GM18870 (cell line): ENCODE results near the gene P4HA2.
"Not testable (repeated sequence)": the region's sequence is repeated elsewhere in the genome, so short reads cannot be mapped to it uniquely, and the experiment has no call there.

ENCODE experiments used
- ATAC-seq: cut with Tn5 transposase; IDR thresholded peaks from one replicate; pipeline ENCODE4 v1.9.1; 2021; ENCODE audit warnings: moderate library complexity; ENCODE audit not compliant: unreplicated experiment

P4HA2 gene

GRCh38 chr5:132150565-132150964 is 77.1 kb downstream of the P4HA2 start:
- no peak for ATAC-seq

GRCh38 chr5:132147663-132148062 is 80.0 kb downstream of the P4HA2 start:
- no peak for ATAC-seq

- not testable (repeated sequence) for ATAC-seq
These were observed 82.3 kb downstream of the P4HA2 start for GRCh38 chr5:132145326-132145725.

- no peak for ATAC-seq
These were observed 84.5 kb downstream of the P4HA2 start for GRCh38 chr5:132143148-132143547.

- no peak for ATAC-seq
These were observed 85.2 kb downstream of the P4HA2 start for GRCh38 chr5:132142459-132142858.
